Fibroblast of the aortic adventitia (primary cell): ENCODE data around the gene EMB. TPM values are rescaled to one million over a fixed set of nuclear protein-coding genes. Genes with fewer than 3 reads are reported as not detected.
A peak's percentile ranks its signal among the peaks of the same experiment; 100 is the strongest.
"Not testable (repeated sequence)": the region's sequence is repeated elsewhere in the genome, so short reads cannot be mapped to it uniquely, and the experiment has no call there.

Experiments
- DNase-seq: peaks from one replicate; pipeline ENCODE4 v3.0.0-alpha.2; 2010; ENCODE audit warnings: low read depth
- H3K4me3 ChIP-seq: 2 replicates; pipeline ENCODE4 v1.5.1; 2011; ENCODE audit warnings: low read depth, mild to moderate bottlenecking, control low read depth, low read length, moderate library complexity
- CTCF ChIP-seq: IDR thresholded peaks from 2 replicates; pipeline ENCODE4 v1.5.1; 2011; ENCODE audit warnings: mild to moderate bottlenecking, low read length, control low read depth, inconsistent platforms; ENCODE audit not compliant: insufficient read depth
- total RNA-seq: library from RNA; depleted of rRNA; stranded (reverse); fragments of >200 nt; gene quantifications from 2 replicates; pipeline ENCODE4 v1.2.3, GENCODE V29; 2012; ENCODE audit warnings: low replicate concordance

Gene EMB
- total RNA-seq = 0.16 and 13.2 TPM in 2 replicates

GRCh38 chr5:50440651-50441492 lies at the start of gene EMB:
EMB (minus strand) TSS chr5:50441288; CDS start chr5:50441151, 137 bp downstream.
- peak; percentile 28 for DNase-seq
- TF ChIP-seq CTCF = peak; percentile 37

GRCh38 chr5:50489491-50489890 lies 48.4 kb upstream of the EMB start:
- DNase-seq, H3K4me3 ChIP-seq: not testable (repeated sequence)

More at GRCh38 chr5:50440651-50441492, at the start of gene EMB:
- peak within 1 kb of the TSS; percentile 66 for H3K4me3 ChIP-seq

- DNase-seq, H3K4me3 ChIP-seq: not testable (repeated sequence)
Measured at GRCh38 chr5:50478790-50479189, 37.7 kb upstream of the EMB start.

- H3K4me3 ChIP-seq = no peak overlapping the region
- TF ChIP-seq CTCF = no peak
- DNase-seq = no peak
Measured at GRCh38 chr5:50476549-50476948, 35.5 kb upstream of the EMB start.

GRCh38 chr5:50465015-50465414 lies 23.9 kb upstream of the EMB start:
- not testable (repeated sequence) for DNase-seq, H3K4me3 ChIP-seq

GRCh38 chr5:50463726-50464125 lies 22.6 kb upstream of the EMB start:
- no peak overlapping the region for H3K4me3 ChIP-seq
- no peak for TF ChIP-seq CTCF
- DNase-seq = no peak

- no peak for TF ChIP-seq CTCF
- no peak for DNase-seq
- H3K4me3 ChIP-seq = no peak overlapping the region
Measured at GRCh38 chr5:50463047-50463446, 22.0 kb upstream of the EMB start.

GRCh38 chr5:50462579-50462978 lies 21.5 kb upstream of the EMB start:
- DNase-seq = peak; percentile 28
- H3K4me3 ChIP-seq = not testable (repeated sequence)

GRCh38 chr5:50458372-50458771 lies 17.3 kb upstream of the EMB start:
- not testable (repeated sequence) for DNase-seq, H3K4me3 ChIP-seq

GRCh38 chr5:50449241-50449640 lies 8.2 kb upstream of the EMB start:
- H3K4me3 ChIP-seq, DNase-seq: not testable (repeated sequence)
